BE2C (cell line): ENCODE measurements around the gene ADPGK.
"Not testable (repeated sequence)": the region's sequence is repeated elsewhere in the genome, so short reads cannot be mapped to it uniquely, and the experiment has no call there.

Experiments
- DNase-seq: peaks from one replicate; pipeline ENCODE4 v3.0.0-alpha.2; 2020
- H3K27me3 ChIP-seq: fragments of 250-450 bp; sonication (Bioruptor Pico); 2 replicates; pipeline ENCODE4 v1.5.1; 2020; ENCODE audit warnings: mild to moderate bottlenecking
- H3K36me3 ChIP-seq: fragments of 250-450 bp; sonication (Bioruptor Pico); 2 replicates; pipeline ENCODE4 v1.5.1; 2020; ENCODE audit warnings: mild to moderate bottlenecking
- H3K4me1 ChIP-seq: fragments of 250-450 bp; sonication (Bioruptor Pico); 2 replicates; pipeline ENCODE4 v1.5.1; 2020
- H3K4me3 ChIP-seq: 2 replicates; pipeline ENCODE4 v1.5.1; 2011; ENCODE audit warnings: low read depth, low read length
- H3K9me3 ChIP-seq: fragments of 250-450 bp; sonication (Bioruptor Pico); 2 replicates; pipeline ENCODE4 v1.5.1; 2020
- TF ChIP-seq, protein P1 (sequence below): IDR thresholded peaks from 2 replicates; pipeline ENCODE4 v1.5.1; 2012; ENCODE audit warnings: mild to moderate bottlenecking, low read depth, low read length

Gene ADPGK

GRCh38 chr15:72724028-72724427 is 59.5 kb downstream of the ADPGK start:
- DNase-seq: no peak
- TF ChIP-seq, protein P1, sequence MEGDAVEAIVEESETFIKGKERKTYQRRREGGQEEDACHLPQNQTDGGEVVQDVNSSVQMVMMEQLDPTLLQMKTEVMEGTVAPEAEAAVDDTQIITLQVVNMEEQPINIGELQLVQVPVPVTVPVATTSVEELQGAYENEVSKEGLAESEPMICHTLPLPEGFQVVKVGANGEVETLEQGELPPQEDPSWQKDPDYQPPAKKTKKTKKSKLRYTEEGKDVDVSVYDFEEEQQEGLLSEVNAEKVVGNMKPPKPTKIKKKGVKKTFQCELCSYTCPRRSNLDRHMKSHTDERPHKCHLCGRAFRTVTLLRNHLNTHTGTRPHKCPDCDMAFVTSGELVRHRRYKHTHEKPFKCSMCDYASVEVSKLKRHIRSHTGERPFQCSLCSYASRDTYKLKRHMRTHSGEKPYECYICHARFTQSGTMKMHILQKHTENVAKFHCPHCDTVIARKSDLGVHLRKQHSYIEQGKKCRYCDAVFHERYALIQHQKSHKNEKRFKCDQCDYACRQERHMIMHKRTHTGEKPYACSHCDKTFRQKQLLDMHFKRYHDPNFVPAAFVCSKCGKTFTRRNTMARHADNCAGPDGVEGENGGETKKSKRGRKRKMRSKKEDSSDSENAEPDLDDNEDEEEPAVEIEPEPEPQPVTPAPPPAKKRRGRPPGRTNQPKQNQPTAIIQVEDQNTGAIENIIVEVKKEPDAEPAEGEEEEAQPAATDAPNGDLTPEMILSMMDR: no peak
- no peaks in the 10 kb centered on the region for H3K27me3 ChIP-seq
- no peaks in the 10 kb centered on the region for H3K36me3 ChIP-seq
- no peaks in the 10 kb centered on the region for H3K4me1 ChIP-seq
- H3K4me3 ChIP-seq: no peak overlapping the region
- H3K9me3 ChIP-seq: no peaks in the 10 kb centered on the region

GRCh38 chr15:72722071-72722696 is 61.4 kb downstream of the ADPGK start:
- DNase-seq: peak; percentile 62
- TF ChIP-seq, protein P1: peak; percentile 90
- Histone ChIP-seq H3K36me3 (no peaks in the 10 kb centered on the region), H3K4me1 (no peaks in the 10 kb centered on the region), H3K4me3 (no peak overlapping the region), H3K9me3 (no peaks in the 10 kb centered on the region), H3K27me3 (no peaks in the 10 kb centered on the region)

- not testable (repeated sequence) for H3K4me3 ChIP-seq, H3K9me3 ChIP-seq, H3K4me1 ChIP-seq, DNase-seq, H3K27me3 ChIP-seq, H3K36me3 ChIP-seq
Measured at GRCh38 chr15:72708551-72709303, 74.8 kb downstream of the ADPGK start.

DNA sequence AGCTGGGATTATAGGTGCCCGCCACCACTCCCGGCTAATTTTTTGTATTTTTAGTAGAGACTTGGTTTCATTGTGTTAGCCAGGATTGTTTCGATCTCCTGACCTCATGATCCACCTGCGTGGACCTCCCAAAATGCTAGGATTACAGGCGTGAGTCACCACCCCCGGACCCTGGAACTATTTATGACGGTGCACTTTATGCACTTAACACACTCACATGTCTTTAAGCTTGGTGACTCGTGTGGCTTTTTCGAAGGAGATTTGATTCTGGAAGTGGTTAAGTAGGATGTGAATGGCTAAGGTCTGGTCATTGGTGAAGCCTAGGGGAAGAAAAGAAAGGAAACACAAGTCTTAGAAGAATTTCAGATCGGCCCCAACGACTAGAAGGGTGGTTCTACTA is 77.3 kb downstream of the ADPGK start:
- no peak for DNase-seq
- H3K4me1 ChIP-seq: no peaks in the 10 kb centered on the region
- no peaks in the 10 kb centered on the region for H3K27me3 ChIP-seq
- TF ChIP-seq, protein P1: no peak
- no peak overlapping the region for H3K4me3 ChIP-seq
- H3K36me3 ChIP-seq: no peaks in the 10 kb centered on the region
- no peaks in the 10 kb centered on the region for H3K9me3 ChIP-seq
